GM20000 (cell line): ENCODE data around the gene S100A10.

Experiments used
- DNase-seq: peaks from one replicate; pipeline ENCODE4 v3.0.0; 2012; ENCODE audit warnings: low spot score
- CTCF ChIP-seq: IDR thresholded peaks from 2 replicates; pipeline ENCODE4 v1.5.1; 2012; ENCODE audit warnings: mild to moderate bottlenecking, control low read depth; ENCODE audit errors: extremely low read depth, missing control alignments

The S100A10 gene

GRCh38 chr1:151964510-151964909, 29.1 kb downstream of the S100A10 start:
- TF ChIP-seq CTCF, result no peak
- no peak for DNase-seq

GRCh38 chr1:151963288-151963687, 30.4 kb downstream of the S100A10 start:
- DNase-seq, result no peak
- TF ChIP-seq CTCF, result no peak

- TF ChIP-seq CTCF, result no peak
- DNase-seq, result no peak
Observed at GRCh38 chr1:151961833-151962232, 31.8 kb downstream of the S100A10 start.

GRCh38 chr1:151960780-151961513, 32.7 kb downstream of the S100A10 start:
- no peak for DNase-seq
- no peak for TF ChIP-seq CTCF

GRCh38 chr1:151958959-151959358, 34.7 kb downstream of the S100A10 start:
- no peak for DNase-seq
- TF ChIP-seq CTCF, result no peak

GRCh38 chr1:151956957-151957497, 36.6 kb downstream of the S100A10 start:
- DNase-seq, result no peak
- no peak for TF ChIP-seq CTCF

- TF ChIP-seq CTCF, result no peak
- DNase-seq, result no peak
Observed at GRCh38 chr1:151953409-151954094, 40.1 kb downstream of the S100A10 start.
